Measurements from ENCODE around the gene DRICH1.

DNA sequence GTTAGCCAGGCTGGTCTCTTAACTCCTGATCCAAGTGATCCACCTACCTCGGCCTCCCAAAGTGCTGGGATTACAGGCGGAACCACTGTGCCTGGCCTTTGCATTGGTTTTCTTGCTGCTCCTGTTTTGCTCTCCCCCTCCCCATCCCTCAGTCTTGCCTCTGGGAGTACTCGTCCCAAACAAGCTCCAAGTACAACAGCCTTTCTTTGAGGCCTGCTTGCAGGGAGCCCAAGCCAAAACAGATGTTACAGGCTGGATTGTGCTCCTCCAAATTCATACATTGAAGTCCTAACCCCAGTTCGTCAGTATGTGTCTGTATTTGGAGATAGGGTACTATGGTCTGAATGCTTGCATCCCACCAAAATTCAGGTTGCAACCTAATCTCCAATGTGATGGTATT is 60.6 kb downstream of the DRICH1 start:
- TF ChIP-seq, protein P1, sequence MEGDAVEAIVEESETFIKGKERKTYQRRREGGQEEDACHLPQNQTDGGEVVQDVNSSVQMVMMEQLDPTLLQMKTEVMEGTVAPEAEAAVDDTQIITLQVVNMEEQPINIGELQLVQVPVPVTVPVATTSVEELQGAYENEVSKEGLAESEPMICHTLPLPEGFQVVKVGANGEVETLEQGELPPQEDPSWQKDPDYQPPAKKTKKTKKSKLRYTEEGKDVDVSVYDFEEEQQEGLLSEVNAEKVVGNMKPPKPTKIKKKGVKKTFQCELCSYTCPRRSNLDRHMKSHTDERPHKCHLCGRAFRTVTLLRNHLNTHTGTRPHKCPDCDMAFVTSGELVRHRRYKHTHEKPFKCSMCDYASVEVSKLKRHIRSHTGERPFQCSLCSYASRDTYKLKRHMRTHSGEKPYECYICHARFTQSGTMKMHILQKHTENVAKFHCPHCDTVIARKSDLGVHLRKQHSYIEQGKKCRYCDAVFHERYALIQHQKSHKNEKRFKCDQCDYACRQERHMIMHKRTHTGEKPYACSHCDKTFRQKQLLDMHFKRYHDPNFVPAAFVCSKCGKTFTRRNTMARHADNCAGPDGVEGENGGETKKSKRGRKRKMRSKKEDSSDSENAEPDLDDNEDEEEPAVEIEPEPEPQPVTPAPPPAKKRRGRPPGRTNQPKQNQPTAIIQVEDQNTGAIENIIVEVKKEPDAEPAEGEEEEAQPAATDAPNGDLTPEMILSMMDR (conservative IDR thresholded peaks at IDR 0.05; ENCODE audit: low read length): no peak
- TF ChIP-seq EZH2phosphoT487 (IDR thresholded peaks at IDR 0.05; ENCODE audit: borderline replicate concordance, low read depth, low read length): no peak

All from OCI-LY7 (cell line).